Thyroid gland (tissue), 4 donors: ENCODE data around the gene DNM2. TPM values are rescaled to one million over a fixed set of nuclear protein-coding genes. Genes with fewer than 3 reads are reported as not detected.

ENCODE experiments used
- DNase-seq, 2 donors: peaks; one replicate each; pipeline ENCODE4 v3.0.0-alpha.2; 2019
- H3K27ac ChIP-seq, 3 donors: fragments of 200-600 bp; sonication (generic); 1 replicate in 2 of 3; 2 replicates in 1 of 3; pipeline ENCODE4 v1.5.1; 2016 to 2019; ENCODE audit warnings: mild to moderate bottlenecking in 1 of 3, moderate library complexity in 1 of 3
- H3K27me3 ChIP-seq: fragments of 200-600 bp; sonication (generic); one replicate; pipeline ENCODE4 v1.5.1; 2019
- H3K36me3 ChIP-seq, 2 donors: fragments of 200-600 bp; sonication (generic); one replicate each; pipeline ENCODE4 v1.5.1; 2016 to 2019
- H3K4me1 ChIP-seq, 2 donors: fragments of 200-600 bp; sonication (generic); one replicate each; pipeline ENCODE4 v1.5.1; 2017 to 2019
- H3K4me3 ChIP-seq, 3 donors: fragments of 200-600 bp; sonication (generic); replicated peaks in 1 of 3; 1 replicate in 2 of 3; 2 replicates in 1 of 3; pipeline ENCODE4 v1.5.1; 2016; ENCODE audit warnings: mild to moderate bottlenecking in 1 of 3
- H3K9me3 ChIP-seq: fragments of 200-600 bp; sonication (generic); one replicate; pipeline ENCODE4 v1.5.1; 2017
- POLR2A ChIP-seq, 2 donors: fragments of 450-650 bp; IDR thresholded peaks; one replicate each; pipeline ENCODE4 v1.6.1; 2017; ENCODE audit warnings: antibody characterized with exemption in 2 of 2, mild to moderate bottlenecking in 2 of 2, moderate library complexity in 1 of 2
- WGBS, 2 donors: methylation state at CpG; one replicate each; pipeline ENCODE4 v1.1.5; 2017; 5-methylcytosine and 5-hydroxymethylcytosine counted together
- intact Hi-C: fragments of 100-400 bp; cut with DNase I; formaldehyde crosslinking; loops from one replicate; pipeline ENCODE4 v1.15.1; 2023
- total RNA-seq, 4 donors: library from RNA; depleted of rRNA; stranded (reverse); fragments of >200 nt; gene quantifications; one replicate each; pipeline ENCODE4 v1.2.3, GENCODE V29; 2016
- TF ChIP-seq, protein P1 (sequence below), 6 experiments: fragments of 200-600 bp in 3 of 6; fragments of 450-650 bp in 3 of 6; sonication (generic) in 3 of 6; IDR thresholded peaks; one replicate each; pipeline ENCODE4 v1.5.1; 2016 to 2019; ENCODE audit warnings: antibody characterized with exemption in 6 of 6, mild to moderate bottlenecking in 2 of 6, inconsistent platforms in 1 of 6, moderate library complexity in 1 of 6

Gene DNM2
- total RNA-seq, 4 donors from 2014 or later, result 95.1 to 155 (median 120) TPM

DNA sequence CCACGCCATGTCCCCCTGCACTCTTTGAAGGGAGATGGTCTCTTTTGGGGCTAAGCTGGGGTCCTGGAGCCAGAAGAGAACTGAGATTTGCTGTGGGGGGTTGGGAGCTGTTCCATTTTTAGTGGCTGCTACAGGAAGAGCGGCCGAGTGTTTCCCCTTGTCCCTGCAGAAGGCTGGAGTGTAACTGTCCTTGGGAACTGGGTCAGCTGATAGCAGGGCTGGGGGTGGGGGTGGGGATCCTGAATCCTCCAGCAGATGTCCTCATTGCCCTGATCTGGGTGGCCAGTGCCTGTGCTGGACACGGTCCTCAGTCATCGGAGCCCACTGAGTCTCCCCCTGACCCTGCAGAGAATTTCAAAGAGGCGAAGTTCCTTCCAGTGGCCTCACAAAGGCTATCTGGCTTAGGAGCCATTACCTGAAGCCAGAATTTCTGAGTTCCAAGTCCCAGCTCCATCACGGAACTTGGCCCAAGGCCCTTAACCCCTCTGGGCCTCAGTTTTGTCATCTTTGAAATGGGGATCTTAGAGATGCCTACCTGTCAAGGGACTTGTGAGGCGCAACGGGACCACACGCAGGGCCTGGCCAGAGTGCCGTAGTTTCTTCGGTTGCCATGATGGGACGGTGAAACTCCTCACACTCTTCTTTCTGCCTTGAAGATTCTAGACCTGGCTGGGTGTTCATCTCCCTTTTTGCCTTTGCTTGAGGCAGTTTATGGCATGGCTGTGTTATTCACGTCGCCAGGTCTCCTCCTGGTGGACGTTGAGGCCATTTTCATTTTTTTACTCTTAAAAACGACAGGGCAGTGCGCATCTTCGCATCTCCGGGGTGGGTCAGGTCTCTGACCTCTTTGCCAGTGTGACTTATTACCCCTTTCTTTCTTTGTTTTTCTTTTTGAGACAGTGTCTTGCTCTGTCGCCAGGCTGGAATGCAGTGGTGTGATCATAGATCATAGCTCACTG, 51.9 kb downstream of the DNM2 start:
- Histone ChIP-seq H3K27me3 (no peaks in the 10 kb centered on the region), H3K27ac (peak overlapping the region in 2 of 3 donors; percentile 51 to 65), H3K4me3 (no peak overlapping the region), H3K36me3 (peaks cover 9 to 18% of the 10 kb centered on the region in 2 donors), H3K4me1 (peaks cover 23 to 52% of the 10 kb centered on the region in 2 donors), H3K9me3 (no peaks in the 10 kb centered on the region)
- intact Hi-C loops, result loop anchor here (5.0 kb wide), 2 partner anchors 53 to 92 kb away; partner anchors contain the start of gene DNM2
- WGBS, 2 donors, result 71 to 80% methylated on average over 21 of the region's 21 CpGs
- DNase-seq, result peak in 1 of 2 donors; percentile 33
- TF ChIP-seq POLR2A (IDR thresholded peaks at IDR 0.05), result no peak
- TF ChIP-seq, protein P1, sequence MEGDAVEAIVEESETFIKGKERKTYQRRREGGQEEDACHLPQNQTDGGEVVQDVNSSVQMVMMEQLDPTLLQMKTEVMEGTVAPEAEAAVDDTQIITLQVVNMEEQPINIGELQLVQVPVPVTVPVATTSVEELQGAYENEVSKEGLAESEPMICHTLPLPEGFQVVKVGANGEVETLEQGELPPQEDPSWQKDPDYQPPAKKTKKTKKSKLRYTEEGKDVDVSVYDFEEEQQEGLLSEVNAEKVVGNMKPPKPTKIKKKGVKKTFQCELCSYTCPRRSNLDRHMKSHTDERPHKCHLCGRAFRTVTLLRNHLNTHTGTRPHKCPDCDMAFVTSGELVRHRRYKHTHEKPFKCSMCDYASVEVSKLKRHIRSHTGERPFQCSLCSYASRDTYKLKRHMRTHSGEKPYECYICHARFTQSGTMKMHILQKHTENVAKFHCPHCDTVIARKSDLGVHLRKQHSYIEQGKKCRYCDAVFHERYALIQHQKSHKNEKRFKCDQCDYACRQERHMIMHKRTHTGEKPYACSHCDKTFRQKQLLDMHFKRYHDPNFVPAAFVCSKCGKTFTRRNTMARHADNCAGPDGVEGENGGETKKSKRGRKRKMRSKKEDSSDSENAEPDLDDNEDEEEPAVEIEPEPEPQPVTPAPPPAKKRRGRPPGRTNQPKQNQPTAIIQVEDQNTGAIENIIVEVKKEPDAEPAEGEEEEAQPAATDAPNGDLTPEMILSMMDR (IDR thresholded peaks at IDR 0.05), result peak in 2 of 6 experiments; percentile 10 to 19

DNA sequence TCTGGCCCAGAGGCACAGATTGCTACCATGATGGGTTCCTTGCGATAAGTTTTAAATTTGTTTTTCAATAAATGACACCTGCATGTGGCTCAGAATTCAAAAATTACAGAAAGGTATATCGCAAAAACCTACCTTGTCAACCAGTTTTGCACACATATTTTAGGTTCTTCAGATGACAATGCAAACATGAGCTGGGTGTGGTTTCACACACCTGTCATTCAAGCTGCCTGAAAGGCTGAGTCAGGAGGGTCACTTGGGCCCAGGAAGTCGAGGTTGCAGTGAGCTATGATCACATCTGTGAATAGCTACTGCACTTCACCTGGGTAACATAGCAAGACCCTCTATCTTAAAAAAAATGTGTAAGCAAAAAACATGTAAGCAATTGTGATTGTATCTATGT, 56.1 kb downstream of the DNM2 start:
- peaks cover 36 to 50% of the 10 kb centered on the region in 2 donors for H3K36me3 ChIP-seq
- WGBS, 2 donors, result 83 to 84% methylated on average over 3 of the region's 3 CpGs
- intact Hi-C loops, result no loop called here

DNA sequence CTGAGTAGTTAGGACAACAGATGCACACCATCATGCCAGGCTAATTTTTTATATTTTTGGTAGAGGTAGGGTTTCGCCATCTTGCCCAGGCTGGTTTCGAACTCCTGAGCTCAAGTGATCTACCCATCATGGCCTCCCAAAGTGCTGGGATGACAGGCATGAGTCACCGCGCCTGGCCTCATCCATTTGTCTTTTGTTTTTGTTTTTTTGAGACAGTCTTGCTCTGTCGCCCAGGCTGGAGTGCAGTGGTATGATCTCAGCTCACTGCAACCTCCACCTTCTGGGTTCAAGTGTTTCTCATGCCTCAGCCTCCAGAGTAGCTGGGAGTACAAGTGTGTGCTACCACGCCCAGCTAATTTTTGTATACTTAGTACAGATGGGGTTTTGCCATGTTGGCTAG, 57.0 kb downstream of the DNM2 start:
- peaks cover 2 to 10% of the 10 kb centered on the region in 2 donors for H3K4me1 ChIP-seq
- DNase-seq, result no peak
- no peaks in the 10 kb centered on the region for H3K27me3 ChIP-seq
- H3K27ac ChIP-seq, result no peak overlapping the region
- H3K9me3 ChIP-seq, result no peaks in the 10 kb centered on the region
- H3K4me3 ChIP-seq, result no peak overlapping the region
- TF ChIP-seq, protein P1 (IDR thresholded peaks at IDR 0.05), result no peak
- TF ChIP-seq POLR2A (IDR thresholded peaks at IDR 0.05), result no peak
- peaks cover 36 to 54% of the 10 kb centered on the region in 2 donors for H3K36me3 ChIP-seq
- intact Hi-C loops, result no loop called here
- 95 to 100% methylated on average over 6 of the region's 6 CpGs for WGBS, 2 donors

More for the DNA sequence above, 56.1 kb downstream of the DNM2 start:
- Histone ChIP-seq H3K4me3 (no peak overlapping the region), H3K4me1 (peaks cover 0 to 16% of the 10 kb centered on the region in 2 donors), H3K9me3 (no peaks in the 10 kb centered on the region), H3K27me3 (no peaks in the 10 kb centered on the region), H3K27ac (no peak overlapping the region)
- DNase-seq, result no peak
- TF ChIP-seq, protein P1 (IDR thresholded peaks at IDR 0.05), result no peak
- TF ChIP-seq POLR2A (IDR thresholded peaks at IDR 0.05), result no peak

DNA sequence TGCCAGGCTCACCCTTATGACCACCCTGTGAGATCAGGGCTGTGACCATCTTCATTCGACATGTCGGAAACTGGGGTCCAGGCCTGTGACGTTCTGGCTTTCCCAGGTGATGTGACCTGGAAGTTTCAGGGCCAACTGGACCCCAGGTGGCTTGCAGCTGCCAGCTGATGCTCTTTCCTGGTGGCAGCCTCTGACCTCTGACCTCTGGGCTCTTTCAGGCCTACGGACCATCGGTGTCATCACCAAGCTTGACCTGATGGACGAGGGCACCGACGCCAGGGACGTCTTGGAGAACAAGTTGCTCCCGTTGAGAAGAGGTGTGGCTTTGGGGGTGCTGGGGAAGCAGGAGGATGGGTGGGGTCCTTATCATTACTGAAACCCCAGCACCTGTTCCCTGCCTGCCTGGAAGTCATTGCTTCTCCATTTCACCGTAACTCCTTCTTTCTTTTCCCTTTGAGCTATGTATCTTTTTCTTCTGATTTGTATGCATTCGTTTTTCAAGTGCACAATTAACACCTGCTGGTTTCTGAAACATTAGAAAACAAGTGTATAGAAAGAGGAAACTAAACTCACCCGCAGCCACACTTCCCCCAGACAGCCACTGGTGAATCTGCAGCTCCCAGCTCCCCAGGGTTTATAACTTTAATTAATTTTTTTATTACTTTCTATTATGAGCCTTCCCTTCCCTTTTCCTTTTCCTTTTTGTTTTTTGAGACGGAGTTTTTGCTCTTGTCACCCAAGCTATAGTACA, 59.2 kb downstream of the DNM2 start:
- H3K27me3 ChIP-seq, result no peaks in the 10 kb centered on the region
- intact Hi-C loops, result no loop called here
- no peak overlapping the region for H3K27ac ChIP-seq
- 84% methylated on average over 10 to 14 of the region's 14 CpGs for WGBS, 2 donors
- no peak for DNase-seq
- peaks cover 4 to 14% of the 10 kb centered on the region in 2 donors for H3K4me1 ChIP-seq
- TF ChIP-seq, protein P1 (IDR thresholded peaks at IDR 0.05), result no peak
- TF ChIP-seq POLR2A (IDR thresholded peaks at IDR 0.05), result no peak
- H3K36me3 ChIP-seq, result peaks cover 46 to 62% of the 10 kb centered on the region in 2 donors
- no peak overlapping the region for H3K4me3 ChIP-seq
- H3K9me3 ChIP-seq, result no peaks in the 10 kb centered on the region
